HTERT RPE-1 (cell line): ENCODE measurements around the gene AKAP6.

Experiments
- in situ Hi-C: fragments of 300-500 bp; cut with MboI; formaldehyde crosslinking; loops from 4 replicates; pipeline ENCODE4 v1.14.3; 2020; ENCODE audit warnings: low sequenced_read_pairs

AKAP6 gene

DNA sequence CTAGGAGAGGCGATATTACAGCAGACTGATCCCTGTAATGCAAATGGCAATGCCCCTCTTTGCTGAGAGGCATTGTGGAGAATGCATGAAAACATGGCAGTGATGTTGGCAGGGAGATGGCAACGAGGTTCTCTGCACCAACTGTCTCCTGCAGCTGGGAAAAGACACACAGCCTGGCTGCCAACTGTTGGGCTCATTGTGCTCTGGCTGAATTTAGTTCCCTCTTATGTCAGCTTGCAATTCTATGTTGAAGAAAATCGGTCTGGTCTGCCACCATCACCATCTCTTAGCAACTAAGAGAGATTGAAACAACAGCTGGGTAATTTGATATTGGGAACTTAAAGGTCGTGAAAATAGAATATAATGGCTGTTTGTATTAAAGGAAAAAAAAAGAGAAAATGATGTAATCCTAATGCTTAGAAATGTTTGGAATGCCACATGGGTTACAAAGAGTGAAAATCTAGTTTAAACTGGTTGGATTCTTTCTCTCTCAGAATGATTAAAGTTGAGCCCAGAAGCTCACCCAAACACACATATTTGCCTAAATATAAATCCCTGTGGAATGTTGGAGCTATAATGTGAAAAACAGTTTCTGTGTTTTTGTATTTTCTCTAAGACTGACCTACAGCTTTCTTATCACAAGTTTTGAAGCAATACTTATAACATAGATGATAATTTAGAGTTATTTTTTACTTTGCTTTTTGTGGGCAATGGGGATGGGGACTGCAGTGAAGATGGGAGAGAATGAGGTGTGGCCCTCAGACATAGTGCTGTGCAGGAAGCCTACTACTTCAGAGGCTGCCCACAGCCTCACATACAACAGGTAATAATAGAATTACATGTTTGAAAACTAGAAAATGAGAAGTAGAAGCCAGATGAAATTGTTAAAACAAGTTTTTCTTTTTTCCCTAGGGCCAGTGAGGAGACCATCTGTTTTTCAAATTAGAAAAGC is 143.7 kb downstream of the AKAP6 start:
- in situ Hi-C loops, result no loop called here

GRCh38 chr14:32473464-32473855 is 144.4 kb downstream of the AKAP6 start:
- in situ Hi-C loops, result no loop called here

GRCh38 chr14:32474478-32475195 is 145.5 kb downstream of the AKAP6 start:
- in situ Hi-C loops, result no loop called here

- in situ Hi-C loops, result no loop called here
Measured at GRCh38 chr14:32476532-32476931, 147.4 kb downstream of the AKAP6 start.

DNA sequence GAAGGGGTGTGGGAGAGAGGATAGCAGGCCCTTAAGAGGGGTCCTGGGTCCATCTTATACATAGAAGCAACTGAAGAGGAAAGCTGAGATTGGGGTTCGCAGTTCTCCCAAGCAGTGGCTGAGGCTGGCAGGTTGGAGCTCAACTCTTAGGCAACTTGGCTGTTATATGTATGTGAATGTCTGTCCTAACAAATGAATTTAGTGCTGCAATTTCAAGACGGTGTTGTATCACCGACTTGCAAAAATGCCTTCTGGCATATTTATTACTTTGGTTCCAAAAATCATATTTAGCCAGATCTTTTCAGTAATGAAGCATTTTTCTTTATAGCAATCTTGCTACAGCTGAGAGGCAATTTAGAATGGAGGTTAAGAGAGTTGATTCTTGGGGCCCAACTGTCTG is 148.3 kb downstream of the AKAP6 start:
- in situ Hi-C loops, result no loop called here

DNA sequence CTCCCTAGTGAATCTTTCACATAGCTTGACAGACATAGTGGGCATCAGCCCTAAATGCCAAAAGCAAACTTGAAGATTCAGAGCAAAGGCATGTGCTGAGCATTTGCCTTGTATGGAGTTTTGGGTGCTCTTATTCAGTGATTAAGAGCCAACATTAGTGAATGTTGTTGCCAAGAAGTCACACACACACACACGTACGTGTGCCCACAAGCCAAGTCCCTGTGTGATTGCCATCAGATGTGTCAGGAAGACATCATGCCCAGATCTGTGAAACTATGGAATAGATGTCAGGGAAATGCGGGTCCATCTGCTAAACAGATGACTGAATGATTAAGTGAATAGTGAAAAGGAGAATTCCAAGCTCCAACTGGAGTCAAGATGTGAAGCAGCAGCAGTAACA is 149.0 kb downstream of the AKAP6 start:
- in situ Hi-C loops, result no loop called here

DNA sequence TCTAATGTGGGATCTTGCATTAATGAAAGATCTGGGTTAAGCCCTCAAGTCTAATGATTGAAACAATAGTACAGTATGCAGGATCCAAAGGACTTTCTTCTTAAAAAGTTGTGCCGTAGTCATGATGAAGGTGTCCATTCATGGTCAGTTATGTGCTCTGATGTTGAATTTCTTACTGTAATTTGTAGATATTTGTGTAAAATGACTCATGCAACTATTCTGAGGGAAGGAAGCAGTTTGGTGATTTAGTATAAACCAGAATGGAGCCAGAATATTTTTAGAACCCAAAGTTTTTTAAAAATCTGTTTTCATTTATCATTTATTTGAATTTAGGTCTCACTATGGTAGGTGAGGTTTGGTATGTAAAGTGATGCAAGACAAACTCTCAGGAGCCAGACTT is 151.2 kb downstream of the AKAP6 start:
- in situ Hi-C loops, result no loop called here

GRCh38 chr14:32481707-32482106 is 152.6 kb downstream of the AKAP6 start:
- in situ Hi-C loops, result no loop called here

- in situ Hi-C loops, result no loop called here
Measured at GRCh38 chr14:32491416-32492016, 162.4 kb downstream of the AKAP6 start.

DNA sequence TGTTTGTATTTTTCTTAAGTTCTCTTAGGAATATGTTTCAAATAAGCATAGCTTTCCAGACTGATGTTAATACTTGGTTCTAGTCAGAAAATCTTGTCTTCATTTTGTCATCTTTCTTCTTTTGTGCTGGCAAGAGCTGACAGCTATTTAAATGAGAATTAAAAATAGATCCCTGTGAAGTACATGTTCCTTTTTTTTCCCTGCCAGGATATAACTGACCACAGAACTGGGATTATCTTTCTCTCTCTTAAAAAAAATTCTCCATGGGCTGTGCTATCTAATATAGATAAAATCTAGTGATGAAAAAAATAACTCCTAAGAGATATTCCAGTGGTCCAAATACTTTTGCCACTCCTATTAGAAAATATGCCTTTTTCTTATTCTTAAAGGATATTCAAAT is 163.4 kb downstream of the AKAP6 start:
- in situ Hi-C loops, result no loop called here

DNA sequence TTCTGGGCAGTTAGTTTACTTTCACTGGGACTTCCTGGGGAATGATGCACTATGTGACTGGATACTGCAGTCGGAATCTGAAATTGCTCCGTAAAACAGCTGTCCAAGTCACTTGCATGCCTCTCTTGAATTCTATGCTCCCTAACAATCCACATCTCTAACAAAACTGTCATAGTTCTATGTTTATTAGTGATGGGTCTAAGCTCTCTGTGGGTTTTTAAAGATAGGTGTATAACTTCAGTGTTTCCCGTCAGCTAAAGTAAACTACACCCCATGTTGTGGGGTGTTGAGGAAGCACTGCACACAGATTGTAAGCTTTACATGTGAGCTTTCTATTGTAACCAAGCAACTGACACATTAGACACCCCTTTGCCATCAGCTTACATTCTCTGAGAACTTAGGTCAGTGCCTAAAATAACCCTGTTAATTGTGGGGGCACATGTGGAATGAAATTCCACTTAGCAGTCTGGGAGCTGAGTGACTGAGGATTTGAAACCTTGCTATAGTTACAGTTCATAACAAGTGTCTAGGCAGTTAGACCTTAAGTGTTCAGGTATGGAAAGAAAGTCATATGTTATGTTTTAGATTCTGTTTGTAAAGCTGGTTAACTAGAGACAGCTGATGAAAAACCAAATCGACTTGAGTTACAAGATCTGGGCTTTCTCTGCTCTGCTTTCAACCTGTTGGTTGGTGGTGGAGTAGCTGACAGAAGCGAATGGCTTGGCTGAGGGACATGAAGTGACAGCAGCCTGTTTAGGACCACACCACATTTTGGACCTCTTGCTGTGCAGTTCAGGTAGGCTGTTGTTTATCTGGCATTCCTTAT is 165.7 kb downstream of the AKAP6 start:
- in situ Hi-C loops, result no loop called here

- in situ Hi-C loops, result no loop called here
Measured at GRCh38 chr14:32495435-32495734, 166.3 kb downstream of the AKAP6 start.

DNA sequence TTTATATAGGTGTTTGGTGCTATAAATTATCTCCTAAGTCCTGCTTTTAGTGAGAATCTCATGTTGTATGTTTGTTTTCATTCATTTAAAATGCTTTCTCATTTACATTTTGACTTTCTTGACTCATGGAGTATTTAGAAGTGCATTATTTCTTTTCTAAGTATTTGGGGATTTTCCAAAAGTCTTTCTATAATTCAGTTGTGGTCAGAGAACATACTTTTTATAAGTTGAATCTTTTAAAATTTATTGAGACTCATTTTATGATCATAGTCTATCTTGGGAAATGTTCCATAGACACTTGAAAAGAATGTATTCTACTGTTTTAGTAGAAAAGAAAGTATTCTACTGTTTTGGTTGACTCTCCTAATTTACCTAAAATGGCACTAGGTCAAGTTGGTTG is 168.2 kb downstream of the AKAP6 start:
- in situ Hi-C loops, result no loop called here

- in situ Hi-C loops, result no loop called here
Measured at GRCh38 chr14:32507029-32507984, 178.2 kb downstream of the AKAP6 start.

DNA sequence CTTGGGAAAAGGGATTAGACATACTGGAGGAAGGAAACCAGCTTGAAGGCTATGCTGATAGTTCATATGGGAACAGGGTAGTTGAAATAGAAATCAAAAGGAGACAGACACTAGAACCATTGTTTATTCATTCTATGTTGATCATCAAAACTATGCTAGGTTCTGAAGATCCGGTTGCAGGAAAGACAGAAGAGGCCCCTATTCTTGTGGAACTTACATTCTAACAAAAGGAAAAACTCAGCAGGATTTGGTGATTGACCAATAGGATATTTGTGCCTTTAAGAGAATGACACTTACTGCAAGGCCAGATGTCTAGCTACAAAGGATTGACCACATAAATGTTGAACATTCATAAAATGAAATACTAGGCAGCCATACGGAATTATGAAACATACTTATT is 179.2 kb downstream of the AKAP6 start:
- in situ Hi-C loops, result no loop called here

- in situ Hi-C loops, result no loop called here
Measured at GRCh38 chr14:32509632-32510187, 180.6 kb downstream of the AKAP6 start.

GRCh38 chr14:32510815-32511214 is 181.7 kb downstream of the AKAP6 start:
- in situ Hi-C loops, result no loop called here

DNA sequence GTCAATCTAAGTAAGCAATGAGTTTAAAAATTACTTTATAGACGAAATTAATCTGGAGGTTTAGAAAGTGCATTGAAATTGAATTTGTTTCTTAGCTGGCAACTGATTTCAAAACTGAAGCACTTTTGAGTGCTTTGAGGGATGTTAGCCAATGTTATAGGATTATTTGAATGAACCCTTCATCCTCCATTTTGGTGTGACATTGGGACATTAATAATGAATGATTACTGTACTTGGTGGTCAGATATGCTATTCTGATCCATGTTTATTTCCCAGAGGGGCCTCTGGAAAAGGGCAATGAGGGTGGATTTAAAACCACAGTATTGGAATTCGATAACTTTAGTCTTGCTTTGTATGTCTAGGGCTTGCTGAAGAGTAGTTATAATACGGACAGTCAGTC is 183.2 kb downstream of the AKAP6 start:
- in situ Hi-C loops, result no loop called here

GRCh38 chr14:32512813-32513212 is 183.7 kb downstream of the AKAP6 start:
- in situ Hi-C loops, result no loop called here

DNA sequence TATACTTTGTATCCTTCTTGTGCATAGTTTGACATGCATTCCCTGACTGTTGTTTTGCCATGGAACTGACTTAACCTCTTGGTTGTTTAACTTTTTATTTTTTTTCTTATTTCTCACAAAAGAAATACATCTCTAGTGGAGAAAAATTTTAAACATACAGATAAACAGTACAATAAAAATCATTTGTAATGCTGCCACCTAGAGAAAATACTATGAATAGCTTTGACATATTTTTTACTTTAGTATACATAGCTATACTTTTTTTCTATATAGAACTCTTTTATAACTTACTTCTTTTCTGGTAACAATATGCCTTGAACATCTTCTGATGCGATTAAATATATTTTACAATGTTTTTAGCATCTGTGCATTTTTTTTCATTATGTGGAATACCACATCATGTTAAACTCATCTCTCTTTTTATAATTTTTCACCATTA is 184.5 kb downstream of the AKAP6 start:
- in situ Hi-C loops, result no loop called here
